Activated naive CD8-positive, alpha-beta T cell treated with anti-CD3 and anti-CD28 coated beads, Interleukin-2, amount 50 U/mL, for 16 hours (primary cell): ENCODE measurements around the gene TPST1.
"Not testable (repeated sequence)": the region's sequence is repeated elsewhere in the genome, so short reads cannot be mapped to it uniquely, and the experiment has no call there.

Experiments used
- DNase-seq: peaks from one replicate; pipeline ENCODE4 v3.0.0-alpha.2; 2020; ENCODE audit warnings: low read depth, low spot score

The TPST1 gene

GRCh38 chr7:66283003-66283920 lies 78.1 kb downstream of the TPST1 start:
- DNase-seq, result no peak

GRCh38 chr7:66296001-66296521 lies 90.9 kb downstream of the TPST1 start:
- DNase-seq, result no peak

- DNase-seq, result no peak
Measured at GRCh38 chr7:66296557-66296956, 91.4 kb downstream of the TPST1 start.

GRCh38 chr7:66297579-66297978 lies 92.4 kb downstream of the TPST1 start:
- no peak for DNase-seq

- no peak for DNase-seq
Measured at GRCh38 chr7:66301249-66301648, 96.1 kb downstream of the TPST1 start.

GRCh38 chr7:66301737-66302136 lies 96.6 kb downstream of the TPST1 start:
- no peak for DNase-seq

GRCh38 chr7:66303454-66304155 lies 98.5 kb downstream of the TPST1 start:
- no peak for DNase-seq

- DNase-seq, result no peak
Measured at GRCh38 chr7:66304536-66304935, 99.4 kb downstream of the TPST1 start.

- DNase-seq, result no peak
Measured at GRCh38 chr7:66306243-66306642, 101.1 kb downstream of the TPST1 start.

GRCh38 chr7:66307591-66308215 lies 102.6 kb downstream of the TPST1 start:
- DNase-seq, result no peak

- DNase-seq, result no peak
Measured at GRCh38 chr7:66308411-66308810, 103.3 kb downstream of the TPST1 start.

- no peak for DNase-seq
Measured at GRCh38 chr7:66310620-66311019, 105.5 kb downstream of the TPST1 start.

GRCh38 chr7:66313886-66314568 lies 108.9 kb downstream of the TPST1 start:
- DNase-seq, result no peak

- DNase-seq, result no peak
Measured at GRCh38 chr7:66315192-66315591, 110.1 kb downstream of the TPST1 start.

- DNase-seq, result no peak
Measured at GRCh38 chr7:66319407-66319979, 114.4 kb downstream of the TPST1 start.

- no peak for DNase-seq
Measured at GRCh38 chr7:66321283-66321682, 116.1 kb downstream of the TPST1 start.

GRCh38 chr7:66323114-66323796 lies 118.1 kb downstream of the TPST1 start:
- DNase-seq, result no peak

GRCh38 chr7:66324985-66325384 lies 119.9 kb downstream of the TPST1 start:
- DNase-seq, result not testable (repeated sequence)

- no peak for DNase-seq
Measured at GRCh38 chr7:66326501-66327215, 121.5 kb downstream of the TPST1 start.

- DNase-seq, result no peak
Measured at GRCh38 chr7:66330961-66331360, 125.8 kb downstream of the TPST1 start.
